HG03066 (cell line): Measurements from ENCODE around the gene WDCP.
"Not testable (repeated sequence)": the region's sequence is repeated elsewhere in the genome, so short reads cannot be mapped to it uniquely, and the experiment has no call there.

ENCODE experiments used
- ATAC-seq: cut with Tn5 transposase; IDR thresholded peaks from one replicate; pipeline ENCODE4 v1.9.1; 2021; ENCODE audit warnings: low read depth; ENCODE audit not compliant: unreplicated experiment

WDCP gene, protein sequence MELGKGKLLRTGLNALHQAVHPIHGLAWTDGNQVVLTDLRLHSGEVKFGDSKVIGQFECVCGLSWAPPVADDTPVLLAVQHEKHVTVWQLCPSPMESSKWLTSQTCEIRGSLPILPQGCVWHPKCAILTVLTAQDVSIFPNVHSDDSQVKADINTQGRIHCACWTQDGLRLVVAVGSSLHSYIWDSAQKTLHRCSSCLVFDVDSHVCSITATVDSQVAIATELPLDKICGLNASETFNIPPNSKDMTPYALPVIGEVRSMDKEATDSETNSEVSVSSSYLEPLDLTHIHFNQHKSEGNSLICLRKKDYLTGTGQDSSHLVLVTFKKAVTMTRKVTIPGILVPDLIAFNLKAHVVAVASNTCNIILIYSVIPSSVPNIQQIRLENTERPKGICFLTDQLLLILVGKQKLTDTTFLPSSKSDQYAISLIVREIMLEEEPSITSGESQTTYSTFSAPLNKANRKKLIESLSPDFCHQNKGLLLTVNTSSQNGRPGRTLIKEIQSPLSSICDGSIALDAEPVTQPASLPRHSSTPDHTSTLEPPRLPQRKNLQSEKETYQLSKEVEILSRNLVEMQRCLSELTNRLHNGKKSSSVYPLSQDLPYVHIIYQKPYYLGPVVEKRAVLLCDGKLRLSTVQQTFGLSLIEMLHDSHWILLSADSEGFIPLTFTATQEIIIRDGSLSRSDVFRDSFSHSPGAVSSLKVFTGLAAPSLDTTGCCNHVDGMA

DNA sequence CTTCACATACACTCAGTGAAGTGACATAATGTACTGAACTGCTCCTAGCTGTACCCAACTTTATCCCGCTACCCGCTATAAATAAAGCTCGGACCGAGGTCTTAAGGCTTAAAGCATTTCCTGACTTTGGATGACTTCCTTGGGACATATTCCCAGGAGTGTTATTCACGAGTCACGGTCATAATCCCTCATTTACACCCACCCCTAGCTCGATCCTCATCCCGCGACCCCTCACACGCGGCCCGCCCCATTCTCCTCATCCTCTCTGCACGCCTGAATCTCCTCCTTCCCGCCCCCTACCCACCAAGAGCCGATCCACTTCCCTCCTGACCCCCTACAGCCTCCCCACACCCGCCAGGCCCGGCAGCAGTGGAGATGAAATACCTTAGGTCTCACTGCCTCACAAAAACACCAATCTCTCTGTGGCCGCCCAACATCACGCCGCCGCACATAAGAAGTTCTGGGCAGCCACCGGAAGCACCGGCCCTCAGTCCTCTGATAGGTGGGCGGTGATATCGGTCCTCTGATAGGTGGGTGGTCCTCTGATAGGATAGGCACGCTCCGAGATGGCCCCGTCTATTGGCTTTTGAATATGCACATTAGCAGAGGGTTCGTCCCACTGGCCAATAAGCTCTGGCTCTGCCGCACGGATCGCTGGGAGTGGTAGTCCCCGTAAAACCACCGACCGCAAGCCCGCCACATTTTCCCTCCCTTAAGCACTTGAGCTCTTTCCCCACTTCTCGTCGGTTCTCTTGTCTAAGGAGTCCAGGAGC lies at the start of gene WDCP:
Gene WDCP, minus strand, starts transcription at position 462 of the 773 bp plus-strand sequence. CDS start 7,897 bp downstream, outside the sequence.
- ATAC-seq: peak; percentile 99

DNA sequence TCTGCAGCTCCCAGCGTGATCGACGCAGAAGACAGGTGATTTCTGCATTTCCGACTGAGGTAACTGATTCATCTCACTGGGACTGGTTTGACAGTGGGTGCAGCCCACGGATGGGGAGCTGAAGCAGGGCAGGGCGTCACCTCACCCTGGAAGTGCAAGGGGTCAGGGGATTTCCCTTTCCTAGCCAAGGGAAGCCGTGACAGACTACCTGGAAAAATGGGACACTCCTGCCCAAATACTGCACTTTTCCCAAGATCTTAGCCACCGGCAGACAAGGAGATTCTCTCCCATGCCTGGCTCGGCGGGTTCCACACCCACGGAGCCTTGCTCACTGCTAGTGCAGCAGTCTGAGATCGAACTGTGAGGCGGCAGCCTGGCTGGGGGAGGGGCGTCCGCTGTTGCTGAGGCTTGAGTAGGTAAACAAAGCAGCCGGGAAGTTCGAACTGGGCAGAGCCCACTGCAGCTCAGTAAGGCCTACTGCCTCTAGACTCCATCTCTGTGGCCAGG lies 48.0 kb upstream of the WDCP start:
- not testable (repeated sequence) for ATAC-seq

DNA sequence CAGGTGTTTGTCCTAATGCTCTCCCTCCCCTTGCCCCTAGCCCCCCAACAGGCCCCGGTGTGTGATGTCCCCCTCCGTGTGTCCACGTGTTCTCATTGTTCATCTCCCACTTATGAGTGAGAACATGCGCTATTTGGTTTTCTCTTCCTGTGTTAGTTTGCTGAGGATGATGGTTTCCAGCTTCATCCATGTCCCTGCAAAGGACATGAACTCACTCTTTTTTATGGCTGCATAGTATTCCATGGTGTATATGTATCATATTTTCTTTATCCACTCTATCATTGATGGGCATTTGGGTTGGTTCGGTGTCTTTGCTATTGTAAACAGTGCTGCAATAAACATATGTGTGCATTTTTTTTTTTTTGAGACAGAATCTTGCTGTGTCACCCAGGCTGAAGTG lies 46.1 kb upstream of the WDCP start:
- not testable (repeated sequence) for ATAC-seq

DNA sequence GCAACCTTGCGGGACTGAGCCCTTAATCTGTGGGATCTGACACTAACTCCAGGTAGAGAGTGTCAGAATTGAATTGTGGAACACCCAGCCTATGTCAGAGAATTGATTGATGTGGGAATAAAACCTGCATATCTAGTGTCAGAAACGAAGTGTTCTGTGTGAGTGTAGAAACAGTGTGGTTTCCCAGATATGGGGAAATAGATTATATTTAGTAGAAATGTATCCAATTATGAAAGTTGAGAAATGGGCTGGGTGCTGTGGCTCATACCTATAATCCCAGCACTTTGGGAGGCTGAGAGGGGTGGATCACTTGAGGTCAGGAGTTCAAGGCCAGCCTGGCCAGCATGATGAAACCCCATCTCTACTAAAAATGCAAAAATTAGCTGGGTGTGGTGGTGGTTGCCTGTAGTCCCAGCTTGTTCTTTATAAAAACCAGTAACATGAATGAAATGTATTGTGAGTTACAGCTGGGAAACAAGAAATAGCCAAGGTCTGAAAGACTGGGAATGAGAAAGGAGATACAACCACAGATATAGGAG lies 41.7 kb upstream of the WDCP start:
- ATAC-seq: no peak

DNA sequence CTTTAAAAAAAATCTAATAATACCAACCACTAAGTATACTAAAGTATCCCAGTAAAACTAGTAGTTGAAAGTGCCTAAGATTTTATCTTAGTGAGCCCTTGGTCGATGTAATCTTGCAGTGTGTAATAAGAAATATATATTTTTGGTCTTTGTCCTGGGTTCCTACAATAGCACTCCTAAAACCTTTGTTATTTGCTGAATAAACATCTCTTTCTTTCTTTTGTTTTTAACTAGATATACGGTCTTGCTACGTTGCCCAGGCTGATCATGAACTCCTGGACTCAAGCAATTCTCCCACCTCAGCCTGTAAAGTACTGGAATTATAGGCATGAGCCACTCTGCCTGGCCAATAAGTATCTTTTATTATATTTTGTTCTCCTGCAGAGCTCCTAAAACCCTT lies 39.8 kb upstream of the WDCP start:
- ATAC-seq: no peak

DNA sequence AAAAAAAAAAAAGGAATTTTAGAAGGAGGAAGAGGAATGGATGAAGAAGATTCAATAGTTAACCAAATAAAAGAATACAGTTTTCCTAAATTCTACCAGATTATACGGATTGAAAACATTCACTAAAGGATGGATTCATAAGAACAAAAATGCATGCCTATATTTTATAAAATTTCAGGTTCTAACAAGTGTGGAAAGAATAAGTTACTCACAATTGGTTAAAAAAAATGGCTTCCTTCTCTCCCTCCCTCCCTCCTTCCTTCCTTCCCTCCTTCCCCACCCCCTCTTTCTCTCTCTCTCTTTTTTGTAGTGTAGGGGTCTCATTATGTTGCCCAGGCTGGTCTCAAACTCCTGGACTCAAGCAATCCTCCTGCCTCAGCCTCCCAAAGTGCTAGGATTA lies 39.0 kb upstream of the WDCP start:
- no peak for ATAC-seq

DNA sequence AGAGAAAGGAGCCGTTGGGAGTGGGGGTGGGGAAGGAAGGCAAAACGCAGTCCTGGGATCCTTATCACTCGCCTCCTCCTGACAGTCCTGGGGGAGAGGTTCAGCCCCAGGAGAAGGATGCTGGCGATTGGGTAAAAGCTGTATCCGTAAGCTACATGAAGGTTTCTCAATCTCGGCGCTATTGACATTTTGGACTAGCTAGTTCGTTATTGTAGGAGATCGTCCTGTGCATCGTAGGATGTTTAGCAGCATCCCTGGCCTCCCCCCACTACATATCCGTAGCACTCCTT lies 38.0 kb upstream of the WDCP start:
- ATAC-seq: no peak

DNA sequence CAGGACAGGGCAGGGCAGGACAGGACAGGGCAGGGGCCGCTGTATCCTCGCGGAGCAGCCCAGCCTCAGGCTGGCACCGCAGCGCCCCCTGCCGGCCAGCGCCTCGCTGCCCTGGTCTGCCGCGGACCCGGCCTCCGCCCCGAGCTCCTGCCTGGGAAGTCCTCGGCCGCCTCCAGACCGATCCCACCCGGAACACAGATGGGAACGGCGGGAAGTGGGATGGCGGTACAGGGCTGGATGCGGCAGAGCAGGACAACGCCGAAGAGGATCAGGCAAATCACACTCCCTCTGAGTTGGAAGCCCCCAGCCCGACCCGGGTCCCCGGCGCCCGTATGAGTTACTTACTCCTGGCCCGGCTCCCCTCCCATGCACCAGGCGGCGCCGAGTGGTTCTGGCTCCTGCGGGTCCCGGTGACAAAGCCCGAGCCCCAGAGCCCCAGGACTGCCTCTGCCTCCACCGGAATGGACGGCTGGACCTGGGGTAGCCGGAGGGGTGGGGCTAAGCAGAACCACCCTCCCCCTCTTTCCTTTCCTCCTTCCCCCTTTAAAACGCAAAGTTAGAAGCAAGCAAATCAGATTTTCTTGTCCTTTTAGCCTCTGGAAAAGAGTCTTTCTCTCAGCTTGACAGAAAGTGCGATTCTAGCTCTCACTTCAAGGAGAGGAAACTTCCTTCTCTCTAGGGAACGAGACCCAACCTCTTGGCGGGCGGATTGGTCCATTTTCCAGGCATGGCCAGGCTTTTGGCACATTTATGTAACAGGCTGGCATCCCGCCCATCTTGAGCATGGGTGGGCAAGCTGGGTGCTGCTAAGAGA lies 37.4 kb upstream of the WDCP start, which contains the start of gene TP53I3:
Gene TP53I3, minus strand, starts transcription at position 449 of the 814 bp plus-strand sequence. CDS start 508 bp downstream, outside the sequence.
- ATAC-seq: peak; percentile 74

DNA sequence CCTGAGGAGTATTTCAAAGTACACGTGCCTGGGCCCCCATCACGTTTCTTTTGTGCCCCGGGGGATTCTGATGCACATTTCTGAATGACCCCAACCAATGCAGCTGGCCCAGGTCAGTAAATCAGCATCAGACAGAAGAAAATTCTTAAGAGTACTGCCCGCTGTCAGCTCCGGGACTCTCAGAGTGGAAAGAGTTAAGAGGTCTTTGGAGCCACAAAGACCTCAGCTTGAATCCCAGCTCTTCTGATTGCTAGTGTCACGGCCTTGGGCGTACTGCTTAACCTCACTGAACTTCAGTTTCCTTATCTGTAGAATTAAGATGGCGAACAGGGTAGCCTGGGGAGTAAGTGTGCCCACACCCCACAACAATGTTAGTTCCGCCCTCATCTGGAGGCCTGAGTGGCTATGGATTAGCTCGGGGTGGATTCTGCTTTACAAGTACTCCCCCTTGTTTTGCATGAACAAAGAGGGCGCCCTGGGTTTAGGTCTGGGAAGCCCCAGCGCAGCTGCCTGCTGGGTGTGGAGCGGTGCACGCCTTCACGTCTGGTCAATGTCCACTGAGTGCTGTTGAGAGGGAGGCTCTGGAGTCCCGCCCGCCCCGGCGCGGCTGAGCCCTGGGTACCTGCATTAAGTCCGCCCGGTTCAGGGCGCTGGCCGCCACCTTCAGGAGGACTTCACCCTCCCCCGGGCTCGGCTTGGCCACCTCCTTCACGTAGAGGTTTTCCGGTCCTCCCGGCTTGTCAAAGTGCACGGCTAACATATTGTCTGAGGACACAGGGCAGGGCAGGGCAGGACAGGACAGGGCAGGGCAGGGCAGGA lies 36.6 kb upstream of the WDCP start:
- ATAC-seq: peak; percentile 77

DNA sequence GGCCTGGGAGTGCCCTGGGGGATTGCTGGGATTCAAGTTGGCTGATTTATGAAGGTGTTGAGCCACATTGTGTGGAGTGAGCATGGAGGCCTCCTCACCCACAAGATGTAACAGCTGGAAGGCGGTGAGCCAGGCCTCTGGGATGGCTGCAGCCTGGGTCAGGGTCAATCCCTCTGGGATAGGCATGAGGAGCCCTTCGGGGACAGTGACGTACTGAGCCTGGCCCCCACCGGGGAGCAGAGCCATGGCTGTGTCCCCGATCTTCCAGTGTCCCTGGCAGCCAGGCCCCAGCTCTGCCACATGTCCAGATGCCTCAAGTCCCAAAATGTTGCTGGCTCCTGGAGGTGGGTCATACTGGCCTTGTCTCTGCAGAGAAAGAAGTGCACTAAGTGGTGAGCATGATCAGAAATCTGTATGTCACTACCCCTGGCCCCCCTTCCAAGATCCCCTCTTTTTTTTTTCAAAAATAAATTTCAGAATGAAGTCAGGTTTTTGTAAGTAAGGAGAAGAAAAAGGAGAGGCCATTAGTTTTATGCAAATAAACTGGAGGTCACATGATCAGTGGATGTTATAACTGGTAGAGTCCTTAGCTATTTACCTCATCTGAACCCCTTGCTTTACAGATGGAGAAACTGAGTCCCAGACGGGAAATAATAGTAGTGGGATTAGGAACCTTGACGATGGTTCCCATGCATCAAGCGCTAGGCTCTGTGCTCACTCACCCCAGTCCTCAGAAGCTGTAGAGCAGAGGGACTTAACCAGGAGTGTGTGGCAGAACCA lies 35.8 kb upstream of the WDCP start:
- no peak for ATAC-seq

DNA sequence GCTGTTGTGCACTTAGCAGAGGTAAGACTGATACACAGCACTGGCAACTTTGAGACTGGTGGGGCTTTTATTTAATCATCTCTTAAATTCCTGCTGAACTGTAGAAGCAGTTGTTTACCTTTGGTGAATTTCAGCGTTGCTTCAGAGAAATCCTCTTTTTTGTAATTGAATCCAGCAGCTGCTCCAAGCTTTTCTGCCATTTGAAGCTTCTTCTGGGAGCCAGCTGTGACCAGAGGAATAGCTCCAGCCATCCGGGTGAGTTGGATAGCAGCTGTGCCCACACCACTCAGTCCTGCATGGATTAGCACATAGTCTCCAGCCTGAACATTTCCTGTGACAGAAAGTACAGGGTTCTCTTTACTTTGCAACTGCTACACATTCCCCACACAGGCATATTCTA lies 33.5 kb upstream of the WDCP start:
- no peak for ATAC-seq

DNA sequence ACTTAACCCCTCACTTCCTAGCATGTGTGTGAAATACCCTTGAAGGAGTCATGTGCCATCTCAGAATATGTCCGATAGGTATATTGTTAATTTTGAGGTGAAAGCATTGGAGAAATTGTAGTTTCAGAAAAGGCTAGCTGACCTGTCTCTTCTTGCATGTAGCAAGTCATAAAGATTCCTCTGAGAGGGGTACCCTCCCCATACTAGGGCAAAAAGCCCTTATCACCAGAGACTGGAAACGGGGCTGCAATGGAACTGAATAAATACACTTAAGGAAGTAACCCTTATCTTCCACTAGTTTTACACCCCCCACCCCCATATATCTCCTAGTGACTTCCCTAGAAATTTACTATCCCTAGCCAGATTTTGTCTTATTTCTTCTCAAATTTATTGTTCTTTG lies 30.7 kb upstream of the WDCP start:
- ATAC-seq: no peak

DNA sequence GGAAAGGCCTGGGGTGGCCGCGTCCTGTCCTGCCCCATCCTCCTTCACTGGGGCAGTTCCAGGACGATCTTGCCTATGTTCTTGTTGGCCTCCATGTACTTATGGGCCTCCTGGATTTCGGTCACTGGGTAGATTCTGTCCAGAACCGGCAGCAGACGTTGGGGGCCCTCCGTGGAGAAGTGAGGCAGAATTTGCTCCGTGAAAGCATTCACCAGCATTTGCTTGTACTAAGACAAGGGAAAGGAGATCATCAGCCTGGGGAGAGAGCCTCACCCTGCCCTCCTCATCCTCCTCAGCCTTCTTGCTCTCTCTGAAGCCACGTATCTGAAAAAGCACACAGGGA lies 30.3 kb upstream of the WDCP start:
- ATAC-seq: no peak

DNA sequence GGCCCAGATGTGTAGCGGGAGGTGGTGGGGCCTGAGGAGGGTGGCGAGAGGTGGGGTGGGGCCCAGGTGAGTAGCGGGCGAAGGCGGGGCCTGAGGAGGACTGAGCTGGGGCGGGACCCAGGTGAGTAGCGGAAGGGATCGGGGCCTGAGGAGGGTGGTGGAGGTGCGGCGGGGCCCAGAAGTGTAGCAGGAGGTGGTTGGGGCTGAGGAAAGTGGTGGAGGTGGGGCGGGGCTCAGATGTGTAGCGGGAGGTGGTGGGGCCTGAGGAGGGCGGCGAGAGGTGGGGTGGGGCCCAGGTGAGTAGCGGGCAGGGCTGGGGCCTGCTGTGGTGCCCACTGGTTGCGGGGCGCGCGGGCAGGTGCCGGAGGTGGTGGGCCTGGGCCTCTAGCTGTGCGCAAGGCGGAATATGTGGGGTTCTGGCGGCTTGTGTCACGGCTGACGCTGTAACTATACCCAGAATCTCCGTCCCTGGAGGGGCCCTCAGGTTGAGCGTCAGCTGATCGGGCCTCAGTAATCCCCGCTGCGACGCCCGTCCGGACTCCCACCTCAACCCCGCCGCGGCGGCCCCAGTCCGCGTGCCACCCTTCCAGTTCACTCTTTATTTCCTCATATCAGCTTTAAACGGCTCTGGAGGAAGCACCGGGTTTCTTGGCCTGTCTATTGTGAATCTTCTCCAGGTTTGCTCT lies 29.8 kb upstream of the WDCP start:
- peak; percentile 7 for ATAC-seq

DNA sequence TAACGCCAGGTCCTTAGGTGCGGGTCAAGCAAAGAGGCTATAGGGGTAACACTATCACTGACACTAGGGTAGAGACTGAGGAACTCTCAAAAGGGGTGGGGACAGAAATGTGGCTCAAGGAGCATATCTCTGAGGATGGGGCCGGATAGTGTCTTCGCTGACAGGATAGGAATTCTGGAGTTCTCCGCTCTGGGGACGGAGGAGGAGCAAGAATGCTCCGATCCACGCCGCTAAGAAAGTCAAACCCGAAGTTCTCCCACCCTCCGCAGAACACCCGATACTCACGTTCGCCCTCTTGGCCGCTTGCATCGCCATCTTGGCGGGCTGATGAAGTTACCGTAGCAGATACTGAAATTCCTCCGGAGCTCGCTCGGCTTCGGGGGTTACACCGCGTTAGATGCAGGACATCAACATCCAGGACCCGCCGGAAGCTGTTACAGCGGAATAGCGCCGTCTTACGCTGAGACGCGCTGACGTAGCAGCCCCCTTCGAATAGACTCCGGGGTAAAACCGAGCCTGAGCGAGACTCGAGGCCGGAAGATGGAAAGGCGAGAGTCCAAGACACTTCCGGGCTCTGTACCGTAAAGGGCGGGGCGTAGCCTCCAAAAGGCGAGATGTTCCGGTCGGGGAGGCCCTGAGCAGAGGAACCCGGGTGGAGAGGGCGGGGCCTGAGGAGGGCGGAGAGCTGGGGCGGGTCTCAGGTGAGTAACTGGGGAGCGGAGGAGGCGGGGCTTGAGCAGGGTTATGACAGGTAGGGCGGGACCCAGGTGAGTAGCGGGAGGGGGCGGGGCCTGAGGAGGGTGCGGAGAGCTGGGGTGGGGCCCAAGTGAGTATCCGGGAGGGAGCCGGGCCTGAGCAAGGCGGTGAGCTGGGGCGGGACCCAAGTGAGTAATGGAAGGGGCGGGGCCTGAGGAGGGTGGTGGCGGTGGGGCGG lies 29.0 kb upstream of the WDCP start, which contains the start of gene SF3B6:
Gene SF3B6, minus strand, starts transcription at position 412 of the 934 bp plus-strand sequence. Its CDS starts 97 bp downstream, at position 315.
- peak; percentile 95 for ATAC-seq

DNA sequence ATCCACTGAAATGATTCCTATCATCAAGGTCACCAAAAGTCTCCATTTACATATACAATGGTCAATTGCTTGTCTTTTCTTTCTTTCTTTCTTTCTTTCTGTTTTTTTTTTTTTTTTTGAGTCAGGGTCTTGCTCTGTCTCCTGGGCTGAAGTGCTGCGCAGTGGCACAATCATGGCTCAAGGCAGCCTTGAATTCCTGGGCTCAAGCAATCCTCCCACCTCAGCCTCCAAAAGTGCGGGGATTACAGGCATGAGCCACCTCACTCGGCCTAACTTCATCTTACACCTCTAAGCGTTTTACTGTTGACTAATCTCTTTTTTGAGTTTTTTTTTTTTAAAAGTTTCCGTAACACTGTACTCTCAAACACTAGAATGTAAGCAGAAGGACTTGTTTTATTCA lies 28.1 kb upstream of the WDCP start:
- no peak for ATAC-seq

DNA sequence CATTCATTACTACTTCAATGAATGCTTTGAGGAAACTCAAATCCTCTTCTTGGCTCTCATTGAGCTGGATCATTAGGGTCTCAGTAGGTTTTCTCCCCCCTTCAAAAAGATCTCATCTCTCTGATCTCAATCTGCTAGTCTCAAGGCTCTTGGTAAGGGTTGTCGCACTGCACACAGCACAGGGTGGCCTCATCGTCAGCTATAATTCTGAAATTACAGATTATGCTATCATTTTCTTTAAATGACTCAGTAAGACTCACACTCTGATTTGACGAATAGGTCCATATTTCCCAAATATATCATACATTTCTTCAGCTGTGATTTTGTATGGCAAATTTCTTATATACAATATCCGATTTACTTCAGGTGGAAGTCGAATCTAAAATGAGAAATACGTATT lies 26.6 kb upstream of the WDCP start:
- ATAC-seq: no peak
